NT2/D1 (cell line): Measurements from ENCODE around the gene PLEKHG7.
"Not testable (repeated sequence)": the region's sequence is repeated elsewhere in the genome, so short reads cannot be mapped to it uniquely, and the experiment has no call there.

ENCODE experiments used
- DNase-seq: peaks from one replicate; pipeline ENCODE4 v3.0.0-alpha.2; 2011; ENCODE audit warnings: low read depth, low spot score
- H3K27me3 ChIP-seq: 2 replicates; pipeline ENCODE4 v1.6.0; 2011; ENCODE audit warnings: mild to moderate bottlenecking; ENCODE audit not compliant: insufficient read length, insufficient read depth
- H3K36me3 ChIP-seq: 2 replicates; pipeline ENCODE4 v1.6.1; 2011; ENCODE audit warnings: mild to moderate bottlenecking, low read length, mixed read lengths; ENCODE audit not compliant: insufficient read depth, insufficient read length
- H3K4me1 ChIP-seq: 2 replicates; pipeline ENCODE4 v1.5.1; 2011; ENCODE audit not compliant: insufficient read depth, insufficient read length
- H3K4me3 ChIP-seq: 2 replicates; pipeline ENCODE4 v1.5.1; 2011; ENCODE audit warnings: low read depth; ENCODE audit not compliant: insufficient read length
- H3K9ac ChIP-seq: 2 replicates; pipeline ENCODE4 v1.6.0; 2011; ENCODE audit warnings: low read depth; ENCODE audit not compliant: insufficient read length
- H3K9me3 ChIP-seq: 2 replicates; pipeline ENCODE4 v1.5.1; 2011; ENCODE audit warnings: mild to moderate bottlenecking, low read length; ENCODE audit not compliant: insufficient read depth
- SUZ12 ChIP-seq: IDR thresholded peaks from 2 replicates; pipeline ENCODE4 v1.6.1; 2011; ENCODE audit not compliant: insufficient read length, insufficient read depth; ENCODE audit errors: extremely low read depth
- YY1 ChIP-seq: IDR thresholded peaks from 2 replicates; pipeline ENCODE4 v1.6.1; 2011; ENCODE audit not compliant: insufficient read length, insufficient read depth
- ZNF274 ChIP-seq: IDR thresholded peaks from 2 replicates; pipeline ENCODE4 v1.6.1; 2011; ENCODE audit warnings: mild to moderate bottlenecking, low read depth, low read length

The PLEKHG7 gene

GRCh38 chr12:92665496-92665895 lies 37.3 kb upstream of the PLEKHG7 start:
- no peak for TF ChIP-seq SUZ12
- no peak for TF ChIP-seq ZNF274
- TF ChIP-seq YY1, result no peak
- DNase-seq, result no peak
- H3K4me3 ChIP-seq, result no peak overlapping the region
- H3K4me1 ChIP-seq, result no peaks in the 10 kb centered on the region
- 0 out of 2 replicates have a peak, but pooled peaks cover 7% of the 10 kb centered on the region for H3K9me3 ChIP-seq
- no peaks in the 10 kb centered on the region for H3K36me3 ChIP-seq
- no peaks in the 10 kb centered on the region for H3K27me3 ChIP-seq
- no peak overlapping the region for H3K9ac ChIP-seq

- Histone ChIP-seq H3K4me3 (no peak overlapping the region), H3K27me3 (no peaks in the 10 kb centered on the region), H3K9ac (no peak overlapping the region), H3K4me1 (no peaks in the 10 kb centered on the region), H3K9me3 (no peaks in the 10 kb centered on the region), H3K36me3 (no peaks in the 10 kb centered on the region)
- DNase-seq, result no peak
- TF ChIP-seq SUZ12 (no peak), ZNF274 (no peak), YY1 (no peak)
Observed at GRCh38 chr12:92668739-92669138, 34.0 kb upstream of the PLEKHG7 start.

GRCh38 chr12:92671524-92671923 lies 31.3 kb upstream of the PLEKHG7 start:
- not testable (repeated sequence) for H3K4me1 ChIP-seq, H3K4me3 ChIP-seq, H3K27me3 ChIP-seq, H3K36me3 ChIP-seq, H3K9ac ChIP-seq, DNase-seq, H3K9me3 ChIP-seq

- Histone ChIP-seq H3K4me3 (no peak overlapping the region), H3K9me3 (no peaks in the 10 kb centered on the region)
Observed at GRCh38 chr12:92673756-92674155, 29.0 kb upstream of the PLEKHG7 start.

DNA sequence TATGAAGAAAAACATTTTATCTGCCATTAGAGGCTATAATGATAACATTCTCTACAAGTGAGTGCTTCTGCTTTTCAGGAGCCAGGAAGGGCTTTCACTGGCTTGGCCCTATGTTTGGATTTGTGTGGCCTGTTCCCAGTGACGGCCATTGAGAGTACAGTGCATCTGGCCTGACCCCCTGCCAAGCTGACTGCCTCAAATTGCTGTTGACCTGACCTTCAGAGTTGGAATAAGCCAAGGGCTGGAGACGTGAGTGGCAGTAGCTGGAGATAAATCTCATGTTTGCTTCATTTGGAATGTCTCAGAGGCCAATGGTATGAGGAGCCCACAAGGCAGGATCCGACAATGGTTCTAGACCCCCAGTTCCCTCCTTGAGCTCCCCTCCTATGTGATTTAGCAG lies 28.3 kb upstream of the PLEKHG7 start:
- no peaks in the 10 kb centered on the region for H3K9me3 ChIP-seq
- H3K36me3 ChIP-seq, result no peaks in the 10 kb centered on the region
- no peaks in the 10 kb centered on the region for H3K4me1 ChIP-seq
- TF ChIP-seq ZNF274 (no peak), SUZ12 (no peak), YY1 (no peak)
- DNase-seq, result no peak
- no peak overlapping the region for H3K9ac ChIP-seq
- H3K27me3 ChIP-seq, result no peaks in the 10 kb centered on the region
- H3K4me3 ChIP-seq, result no peak overlapping the region

More at GRCh38 chr12:92673756-92674155, 29.0 kb upstream of the PLEKHG7 start:
- Histone ChIP-seq H3K9ac (no peak overlapping the region), H3K36me3 (no peaks in the 10 kb centered on the region), H3K4me1 (no peaks in the 10 kb centered on the region), H3K27me3 (no peaks in the 10 kb centered on the region)
- TF ChIP-seq YY1 (no peak), SUZ12 (no peak), ZNF274 (no peak)
- DNase-seq, result no peak

- Histone ChIP-seq H3K27me3 (no peaks in the 10 kb centered on the region), H3K4me1 (no peaks in the 10 kb centered on the region), H3K36me3 (no peaks in the 10 kb centered on the region), H3K4me3 (no peak overlapping the region), H3K9me3 (no peaks in the 10 kb centered on the region), H3K9ac (no peak overlapping the region)
- DNase-seq, result no peak
- no peak for TF ChIP-seq SUZ12
Observed at GRCh38 chr12:92675092-92675865, 27.5 kb upstream of the PLEKHG7 start.

GRCh38 chr12:92676710-92677109 lies 26.1 kb upstream of the PLEKHG7 start:
- H3K9me3 ChIP-seq, result no peaks in the 10 kb centered on the region
- H3K4me3 ChIP-seq, result no peak overlapping the region
- H3K9ac ChIP-seq, result no peak overlapping the region
- DNase-seq, result no peak
- no peaks in the 10 kb centered on the region for H3K4me1 ChIP-seq
- no peak for TF ChIP-seq ZNF274
- no peak for TF ChIP-seq SUZ12
- no peak for TF ChIP-seq YY1
- no peaks in the 10 kb centered on the region for H3K36me3 ChIP-seq
- no peaks in the 10 kb centered on the region for H3K27me3 ChIP-seq
